Endothelial cell of umbilical vein (primary cell): ENCODE data around the gene DVL3. TPM values are rescaled to one million over a fixed set of nuclear protein-coding genes. Genes with fewer than 3 reads are reported as not detected.

ENCODE experiments used
- BruUV-seq: library from RNA; stranded (reverse); fragments of 400-500 nt; replicated peaks from 2 replicates; lab custom pipeline; 2021; lab: Mats Ljungman, UMichigan
- CTCF ChIA-PET: fragments of 300-600, 350-600 bp; sonication (Branson Sonifier 250); formaldehyde crosslinking; loops from one replicate; lab custom pipeline; 2021; ENCODE audit warnings: antibody characterized with exemption, inconsistent platforms; lab: Charles Lee
- POLR2A ChIA-PET: fragments of 300-600, 350-600 bp; sonication (Branson Sonifier 250); formaldehyde crosslinking; loops from one replicate; lab custom pipeline; 2021; ENCODE audit warnings: antibody characterized with exemption, inconsistent platforms; lab: Charles Lee
- DNase-seq: peaks from one replicate; pipeline ENCODE4 v3.0.0-alpha.2; 2011; ENCODE audit warnings: low read depth, low spot score
- FAIRE-seq: peaks from 2 replicates; lab custom pipeline; 2011; peaks lifted over from hg19 to GRCh38; lab: Jason Lieb, UNC
- H2AFZ ChIP-seq: 2 replicates; pipeline ENCODE4 v1.6.0; 2012; ENCODE audit warnings: low read depth, low read length, control low read depth, inconsistent platforms
- H3K27ac ChIP-seq: 2 replicates; pipeline ENCODE4 v1.5.1; 2011; ENCODE audit warnings: low read depth, mild to moderate bottlenecking, control low read depth, low read length, moderate library complexity; ENCODE audit not compliant: insufficient read depth
- H3K27me3 ChIP-seq, 2 experiments: 2 replicates each; pipeline versions ENCODE4 v1.6.0 to v1.6.1; 2011; ENCODE audit warnings: low read length in 2 of 2, mixed read lengths in 1 of 2; ENCODE audit not compliant: control insufficient read depth in 2 of 2, insufficient read depth in 2 of 2
- H3K36me3 ChIP-seq, 2 experiments: 2 replicates in 1 of 2; 3 replicates in 1 of 2; pipeline ENCODE4 v1.5.1; 2011; ENCODE audit warnings: low read length in 2 of 2, mild to moderate bottlenecking in 1 of 2, moderate library complexity in 1 of 2; ENCODE audit not compliant: control insufficient read depth in 2 of 2, insufficient read depth in 2 of 2; ENCODE audit errors: extremely low read depth in 1 of 2
- H3K4me1 ChIP-seq: 3 replicates; pipeline ENCODE4 v1.5.1; 2011; ENCODE audit warnings: mild to moderate bottlenecking, low read length; ENCODE audit not compliant: control insufficient read depth, insufficient read depth; ENCODE audit errors: extremely low read depth
- H3K4me2 ChIP-seq: 2 replicates; pipeline ENCODE4 v1.6.1; 2011; ENCODE audit warnings: low read length, control low read depth, mixed read lengths; ENCODE audit not compliant: insufficient read depth
- H3K4me3 ChIP-seq, 3 experiments: fragments of 200-600 bp in 1 of 3; sonication (generic), shearing (Covaris generic) in 1 of 3; replicated peaks in 1 of 3; 2 replicates each; pipeline ENCODE4 v1.5.1; 2011 to 2016; ENCODE audit warnings: control low read depth in 3 of 3, low read length in 3 of 3, mild to moderate bottlenecking in 2 of 3, inconsistent platforms in 1 of 3, low read depth in 1 of 3, moderate library complexity in 1 of 3; ENCODE audit not compliant: insufficient read depth in 1 of 3
- H3K79me2 ChIP-seq: 2 replicates; pipeline ENCODE4 v1.6.0; 2012; ENCODE audit warnings: low read length, inconsistent platforms; ENCODE audit not compliant: control insufficient read depth, insufficient read depth
- H3K9ac ChIP-seq: replicated peaks from 2 replicates; pipeline ENCODE3; 2011; ENCODE audit warnings: low read length, control low read depth; ENCODE audit not compliant: insufficient read depth; ENCODE audit errors: extremely low read depth
- H3K9me1 ChIP-seq: replicated peaks from 3 replicates; pipeline ENCODE4 v1.6.0; 2011; ENCODE audit warnings: mild to moderate bottlenecking, low read length; ENCODE audit not compliant: control insufficient read depth, insufficient read depth; ENCODE audit errors: extremely low read depth
- H3K9me3 ChIP-seq: replicated peaks from 2 replicates; pipeline ENCODE4 v1.5.1; 2012; ENCODE audit warnings: low read length, inconsistent platforms; ENCODE audit not compliant: control insufficient read depth, insufficient read depth
- H4K20me1 ChIP-seq: replicated peaks from 2 replicates; pipeline ENCODE3; 2011; ENCODE audit warnings: mild to moderate bottlenecking, low read length; ENCODE audit not compliant: control insufficient read depth, insufficient read depth; ENCODE audit errors: extremely low read depth
- EZH2 ChIP-seq: IDR thresholded peaks from 2 replicates; pipeline ENCODE4 v1.6.1; 2012; ENCODE audit warnings: borderline replicate concordance, low read depth, mild to moderate bottlenecking, moderate library complexity, low read length, inconsistent platforms; ENCODE audit not compliant: severe bottlenecking
- FOS ChIP-seq: IDR thresholded peaks from 2 replicates; pipeline ENCODE4 v1.6.1; 2011; ENCODE audit warnings: mild to moderate bottlenecking, low read length, moderate library complexity, borderline replicate concordance; ENCODE audit not compliant: insufficient read depth
- GATA2 ChIP-seq: IDR thresholded peaks from 2 replicates; pipeline ENCODE4 v1.7.0; 2011; ENCODE audit warnings: low read depth, mild to moderate bottlenecking, moderate library complexity, mixed read lengths, low read length; ENCODE audit not compliant: insufficient read length, insufficient read depth
- JUN ChIP-seq: IDR thresholded peaks from 2 replicates; pipeline ENCODE4 v1.6.1; 2011; ENCODE audit warnings: borderline replicate concordance, low read depth; ENCODE audit not compliant: insufficient read length, insufficient read depth
- MYC ChIP-seq: IDR thresholded peaks from one replicate; pipeline ENCODE4 v1.6.1; 2011; ENCODE audit warnings: mild to moderate bottlenecking, low read depth, low read length
- POLR2A ChIP-seq: IDR thresholded peaks from 2 replicates; pipeline ENCODE4 v1.6.1; 2012; ENCODE audit warnings: low read depth, mild to moderate bottlenecking, control low read depth, low read length
- POLR2AphosphoS5 ChIP-seq: IDR thresholded peaks from 2 replicates; pipeline ENCODE4 v1.6.1; 2012; ENCODE audit warnings: low read depth, mild to moderate bottlenecking, control low read depth, low read length, moderate library complexity; ENCODE audit not compliant: insufficient read depth
- dilution Hi-C: fragments of 300-500 bp; cut with MboI; formaldehyde crosslinking; loops from one replicate; pipeline ENCODE4 v1.15.0; 2019; ENCODE audit warnings: low sequenced_read_pairs; ENCODE audit not compliant: extremely low pct_ligation_motif_present
- intact Hi-C: fragments of 100-400 bp; cut with micrococcal nuclease; formaldehyde crosslinking; loops from one replicate; pipeline ENCODE4 v1.10.0; 2022
- polyA plus RNA-seq, 4 experiments: library from polyadenylated mRNA; depleted of rRNA in 3 of 4; stranded (reverse) in 3 of 4; unstranded in 1 of 4; fragments of >200 nt; gene quantifications; 2 replicates each; pipeline versions ENCODE4 v1.2.1 to v1.2.3, GENCODE V29; 2011 to 2012; ENCODE audit warnings: missing spikeins in 1 of 4
- total RNA-seq: library from RNA; stranded (reverse); gene quantifications from 2 replicates; pipeline ENCODE4 v1.2.3, GENCODE V29; 2021
- TF ChIP-seq, protein P1 (sequence below): IDR thresholded peaks from 2 replicates; pipeline ENCODE4 v1.6.1; 2011; ENCODE audit not compliant: insufficient read depth, insufficient read length
- TF ChIP-seq, protein P2 (sequence below), 2 donors: IDR thresholded peaks; 1 replicate in 1 of 2; 2 replicates in 1 of 2; pipeline ENCODE4 v1.5.1; 2011; ENCODE audit warnings: low read length in 2 of 2, mild to moderate bottlenecking in 2 of 2, moderate library complexity in 2 of 2, control low read depth in 1 of 2, inconsistent platforms in 1 of 2, low read depth in 1 of 2; ENCODE audit not compliant: insufficient read depth in 1 of 2; ENCODE audit errors: extremely low read depth in 1 of 2

The DVL3 gene
- total and polyA plus RNA-seq, 2 donors (not counting 3 experiments of a cell fraction or from before 2014, with no cell fraction given) = 43.8 to 59.0 TPM

DNA sequence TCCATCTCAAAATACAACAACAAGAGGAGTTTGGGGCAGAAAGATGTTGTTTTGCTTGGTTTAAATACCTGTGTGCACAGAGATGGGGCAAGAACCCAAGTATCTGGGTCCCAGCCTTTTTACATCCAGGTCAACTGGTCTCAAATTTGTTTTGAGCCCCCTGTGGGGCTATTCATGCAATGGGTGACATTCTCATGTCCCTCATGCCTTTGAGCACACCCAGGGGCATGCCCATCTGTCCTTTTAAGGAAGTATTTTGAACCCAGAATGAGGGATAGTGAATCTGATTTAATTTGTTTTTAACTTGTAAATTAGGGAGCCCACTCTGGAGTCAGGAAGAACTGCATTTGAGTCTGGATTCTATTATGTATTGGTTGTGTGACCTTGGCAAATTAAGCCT is 45.6 kb downstream of the DVL3 start:
- H2AFZ ChIP-seq = no peak overlapping the region
- FAIRE-seq = no peak
- DNase-seq = no peak
- no peaks in the 10 kb centered on the region for H3K9me3 ChIP-seq
- H3K4me2 ChIP-seq = no peak overlapping the region
- CTCF ChIA-PET = no interaction called here
- H3K27me3 ChIP-seq = peaks cover under 1 to 3% of the 10 kb centered on the region in 2 experiments
- no peaks in the 10 kb centered on the region for H3K79me2 ChIP-seq
- dilution Hi-C loops = no loop called here
- H3K9me1 ChIP-seq = no peaks in the 10 kb centered on the region
- H3K27ac ChIP-seq = no peak overlapping the region
- H3K4me1 ChIP-seq = no peaks in the 10 kb centered on the region
- BruUV-seq = no TSS peak
- no peak for TF ChIP-seq POLR2AphosphoS5
- TF ChIP-seq, protein P1, sequence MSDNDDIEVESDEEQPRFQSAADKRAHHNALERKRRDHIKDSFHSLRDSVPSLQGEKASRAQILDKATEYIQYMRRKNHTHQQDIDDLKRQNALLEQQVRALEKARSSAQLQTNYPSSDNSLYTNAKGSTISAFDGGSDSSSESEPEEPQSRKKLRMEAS = no peak
- TF ChIP-seq, protein P2, sequence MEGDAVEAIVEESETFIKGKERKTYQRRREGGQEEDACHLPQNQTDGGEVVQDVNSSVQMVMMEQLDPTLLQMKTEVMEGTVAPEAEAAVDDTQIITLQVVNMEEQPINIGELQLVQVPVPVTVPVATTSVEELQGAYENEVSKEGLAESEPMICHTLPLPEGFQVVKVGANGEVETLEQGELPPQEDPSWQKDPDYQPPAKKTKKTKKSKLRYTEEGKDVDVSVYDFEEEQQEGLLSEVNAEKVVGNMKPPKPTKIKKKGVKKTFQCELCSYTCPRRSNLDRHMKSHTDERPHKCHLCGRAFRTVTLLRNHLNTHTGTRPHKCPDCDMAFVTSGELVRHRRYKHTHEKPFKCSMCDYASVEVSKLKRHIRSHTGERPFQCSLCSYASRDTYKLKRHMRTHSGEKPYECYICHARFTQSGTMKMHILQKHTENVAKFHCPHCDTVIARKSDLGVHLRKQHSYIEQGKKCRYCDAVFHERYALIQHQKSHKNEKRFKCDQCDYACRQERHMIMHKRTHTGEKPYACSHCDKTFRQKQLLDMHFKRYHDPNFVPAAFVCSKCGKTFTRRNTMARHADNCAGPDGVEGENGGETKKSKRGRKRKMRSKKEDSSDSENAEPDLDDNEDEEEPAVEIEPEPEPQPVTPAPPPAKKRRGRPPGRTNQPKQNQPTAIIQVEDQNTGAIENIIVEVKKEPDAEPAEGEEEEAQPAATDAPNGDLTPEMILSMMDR (IDR thresholded peaks at IDR 0.05; ENCODE audit: extremely low read depth in 1 of 2, insufficient read depth in 1 of 2, low read depth in 1 of 2, low read length in 2 of 2) = no peak
- no peak for TF ChIP-seq GATA2
- no peak for TF ChIP-seq MYC
- no peak for TF ChIP-seq EZH2
- no peak for TF ChIP-seq JUN
- TF ChIP-seq POLR2A = no peak
- TF ChIP-seq FOS = no peak
- no peak overlapping the region for H3K9ac ChIP-seq
- POLR2A ChIA-PET = no interaction called here
- no peak overlapping the region for H3K4me3 ChIP-seq
- intact Hi-C loops = no loop called here
- no peaks in the 10 kb centered on the region for H3K36me3 ChIP-seq
- H4K20me1 ChIP-seq = no peaks in the 10 kb centered on the region
